ENCODE results near the gene DGKI.
A peak's percentile ranks its signal among the peaks of the same experiment; 100 is the strongest.

DGKI gene

GRCh38 chr7:137846827-137847567, at the start of gene DGKI:
Gene DGKI (minus strand): TSS chr7:137846974.
- no peak for DNase-seq

- DNase-seq = no peak
These were observed 48.8 kb upstream of the DGKI start for GRCh38 chr7:137895301-137896221.

GRCh38 chr7:137893143-137893742, 46.5 kb upstream of the DGKI start:
- no peak for DNase-seq

GRCh38 chr7:137891016-137891655, 44.4 kb upstream of the DGKI start:
- DNase-seq = no peak

- DNase-seq = no peak
These were observed 43.7 kb upstream of the DGKI start for GRCh38 chr7:137890449-137890921.

GRCh38 chr7:137888241-137888640, 41.5 kb upstream of the DGKI start:
- DNase-seq = no peak

GRCh38 chr7:137886746-137887145, 40.0 kb upstream of the DGKI start:
- DNase-seq = no peak

GRCh38 chr7:137886281-137886680, 39.5 kb upstream of the DGKI start:
- no peak for DNase-seq

GRCh38 chr7:137885678-137886077, 38.9 kb upstream of the DGKI start:
- no peak for DNase-seq

- DNase-seq = no peak
These were observed 36.0 kb upstream of the DGKI start for GRCh38 chr7:137882806-137883205.

GRCh38 chr7:137882261-137882668, 35.5 kb upstream of the DGKI start:
- peak; percentile 99 for DNase-seq

- DNase-seq = no peak
These were observed 35.0 kb upstream of the DGKI start for GRCh38 chr7:137881607-137882260.

- peak; percentile 87 for DNase-seq
These were observed 33.7 kb upstream of the DGKI start for GRCh38 chr7:137880432-137880831.

- no peak for DNase-seq
These were observed 32.8 kb upstream of the DGKI start for GRCh38 chr7:137879357-137880158.

- no peak for DNase-seq
These were observed 31.7 kb upstream of the DGKI start for GRCh38 chr7:137878333-137878961.

GRCh38 chr7:137877027-137877675, 30.4 kb upstream of the DGKI start:
- DNase-seq = no peak

- DNase-seq = no peak
These were observed 29.0 kb upstream of the DGKI start for GRCh38 chr7:137875746-137876145.

- DNase-seq = peak; percentile 75
These were observed 27.4 kb upstream of the DGKI start for GRCh38 chr7:137873979-137874777.

- DNase-seq = no peak
These were observed 26.8 kb upstream of the DGKI start for GRCh38 chr7:137873524-137873923.

All from HCEC 1CT (cell line).